ENCODE measurements around the gene LRRC41. TPM values are rescaled to one million over a fixed set of nuclear protein-coding genes. Genes with fewer than 3 reads are reported as not detected.

The LRRC41 gene
- total and polyA plus RNA-seq, 2 experiments from 2014 or later = 20.1 to 69.4 TPM

DNA sequence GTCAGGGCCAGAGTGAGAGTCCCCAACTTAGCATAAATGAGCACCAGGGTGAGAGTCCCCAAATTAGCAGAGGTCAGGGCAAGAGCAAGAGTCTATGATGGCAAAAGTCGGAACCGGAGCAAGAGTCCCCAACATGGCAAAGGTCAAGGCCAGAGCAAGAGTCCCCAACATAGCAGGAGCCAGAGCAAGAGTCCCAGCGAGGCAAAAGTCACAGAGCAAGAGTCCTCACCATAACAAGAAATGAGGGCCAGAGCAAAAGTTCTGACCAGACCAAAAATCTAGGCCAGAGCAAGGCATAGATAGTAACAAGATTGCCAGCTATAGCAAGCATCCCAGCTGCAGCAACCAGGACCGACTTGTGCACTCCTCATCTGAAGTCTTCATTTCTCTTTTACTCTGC lies 40.3 kb upstream of the LRRC41 start:
- Histone ChIP-seq H3K4me2 (no peak overlapping the region), H3K4me3 (no peak overlapping the region), H3K9me2 (ENCODE audit: insufficient read depth) (no peaks in the 10 kb centered on the region), H3K36me3 (ENCODE audit: insufficient read depth) (peaks cover 24% of the 10 kb centered on the region; the same call in 1 of the 2 replicates), H3K27ac (ENCODE audit: low read depth) (no peak overlapping the region), H2AFZ (no peak overlapping the region), H3K4me1 (ENCODE audit: insufficient read depth) (peaks cover 14% of the 10 kb centered on the region), H3F3A (replicated peaks; ENCODE audit: low read depth) (peaks cover 14% of the 10 kb centered on the region), H4K20me1 (replicated peaks; ENCODE audit: insufficient read depth) (no peaks in the 10 kb centered on the region), H3K27me3 (ENCODE audit: insufficient read depth) (no peaks in the 10 kb centered on the region), H3K79me2 (replicated peaks; ENCODE audit: insufficient read depth) (peaks cover 20% of the 10 kb centered on the region)
- Mint-ChIP-seq H3K27me3 (ENCODE audit: insufficient read depth, low read depth, poor library complexity) (peaks cover 13% of the 10 kb centered on the region), H3K36me3 (ENCODE audit: low read depth) (peaks cover 57% of the 10 kb centered on the region), H3K27ac (no peak overlapping the region), H3K4me3 (no peak overlapping the region; the same call in 2 of the 3 replicates), H3K4me1 (peaks cover 18% of the 10 kb centered on the region; the same call in 2 of the 3 replicates), H3K9me3 (no peaks in the 10 kb centered on the region)
- no peak for ATAC-seq
- no peak for DNase-seq (ENCODE audit: low spot score)
- TF ChIP-seq, protein P1, sequence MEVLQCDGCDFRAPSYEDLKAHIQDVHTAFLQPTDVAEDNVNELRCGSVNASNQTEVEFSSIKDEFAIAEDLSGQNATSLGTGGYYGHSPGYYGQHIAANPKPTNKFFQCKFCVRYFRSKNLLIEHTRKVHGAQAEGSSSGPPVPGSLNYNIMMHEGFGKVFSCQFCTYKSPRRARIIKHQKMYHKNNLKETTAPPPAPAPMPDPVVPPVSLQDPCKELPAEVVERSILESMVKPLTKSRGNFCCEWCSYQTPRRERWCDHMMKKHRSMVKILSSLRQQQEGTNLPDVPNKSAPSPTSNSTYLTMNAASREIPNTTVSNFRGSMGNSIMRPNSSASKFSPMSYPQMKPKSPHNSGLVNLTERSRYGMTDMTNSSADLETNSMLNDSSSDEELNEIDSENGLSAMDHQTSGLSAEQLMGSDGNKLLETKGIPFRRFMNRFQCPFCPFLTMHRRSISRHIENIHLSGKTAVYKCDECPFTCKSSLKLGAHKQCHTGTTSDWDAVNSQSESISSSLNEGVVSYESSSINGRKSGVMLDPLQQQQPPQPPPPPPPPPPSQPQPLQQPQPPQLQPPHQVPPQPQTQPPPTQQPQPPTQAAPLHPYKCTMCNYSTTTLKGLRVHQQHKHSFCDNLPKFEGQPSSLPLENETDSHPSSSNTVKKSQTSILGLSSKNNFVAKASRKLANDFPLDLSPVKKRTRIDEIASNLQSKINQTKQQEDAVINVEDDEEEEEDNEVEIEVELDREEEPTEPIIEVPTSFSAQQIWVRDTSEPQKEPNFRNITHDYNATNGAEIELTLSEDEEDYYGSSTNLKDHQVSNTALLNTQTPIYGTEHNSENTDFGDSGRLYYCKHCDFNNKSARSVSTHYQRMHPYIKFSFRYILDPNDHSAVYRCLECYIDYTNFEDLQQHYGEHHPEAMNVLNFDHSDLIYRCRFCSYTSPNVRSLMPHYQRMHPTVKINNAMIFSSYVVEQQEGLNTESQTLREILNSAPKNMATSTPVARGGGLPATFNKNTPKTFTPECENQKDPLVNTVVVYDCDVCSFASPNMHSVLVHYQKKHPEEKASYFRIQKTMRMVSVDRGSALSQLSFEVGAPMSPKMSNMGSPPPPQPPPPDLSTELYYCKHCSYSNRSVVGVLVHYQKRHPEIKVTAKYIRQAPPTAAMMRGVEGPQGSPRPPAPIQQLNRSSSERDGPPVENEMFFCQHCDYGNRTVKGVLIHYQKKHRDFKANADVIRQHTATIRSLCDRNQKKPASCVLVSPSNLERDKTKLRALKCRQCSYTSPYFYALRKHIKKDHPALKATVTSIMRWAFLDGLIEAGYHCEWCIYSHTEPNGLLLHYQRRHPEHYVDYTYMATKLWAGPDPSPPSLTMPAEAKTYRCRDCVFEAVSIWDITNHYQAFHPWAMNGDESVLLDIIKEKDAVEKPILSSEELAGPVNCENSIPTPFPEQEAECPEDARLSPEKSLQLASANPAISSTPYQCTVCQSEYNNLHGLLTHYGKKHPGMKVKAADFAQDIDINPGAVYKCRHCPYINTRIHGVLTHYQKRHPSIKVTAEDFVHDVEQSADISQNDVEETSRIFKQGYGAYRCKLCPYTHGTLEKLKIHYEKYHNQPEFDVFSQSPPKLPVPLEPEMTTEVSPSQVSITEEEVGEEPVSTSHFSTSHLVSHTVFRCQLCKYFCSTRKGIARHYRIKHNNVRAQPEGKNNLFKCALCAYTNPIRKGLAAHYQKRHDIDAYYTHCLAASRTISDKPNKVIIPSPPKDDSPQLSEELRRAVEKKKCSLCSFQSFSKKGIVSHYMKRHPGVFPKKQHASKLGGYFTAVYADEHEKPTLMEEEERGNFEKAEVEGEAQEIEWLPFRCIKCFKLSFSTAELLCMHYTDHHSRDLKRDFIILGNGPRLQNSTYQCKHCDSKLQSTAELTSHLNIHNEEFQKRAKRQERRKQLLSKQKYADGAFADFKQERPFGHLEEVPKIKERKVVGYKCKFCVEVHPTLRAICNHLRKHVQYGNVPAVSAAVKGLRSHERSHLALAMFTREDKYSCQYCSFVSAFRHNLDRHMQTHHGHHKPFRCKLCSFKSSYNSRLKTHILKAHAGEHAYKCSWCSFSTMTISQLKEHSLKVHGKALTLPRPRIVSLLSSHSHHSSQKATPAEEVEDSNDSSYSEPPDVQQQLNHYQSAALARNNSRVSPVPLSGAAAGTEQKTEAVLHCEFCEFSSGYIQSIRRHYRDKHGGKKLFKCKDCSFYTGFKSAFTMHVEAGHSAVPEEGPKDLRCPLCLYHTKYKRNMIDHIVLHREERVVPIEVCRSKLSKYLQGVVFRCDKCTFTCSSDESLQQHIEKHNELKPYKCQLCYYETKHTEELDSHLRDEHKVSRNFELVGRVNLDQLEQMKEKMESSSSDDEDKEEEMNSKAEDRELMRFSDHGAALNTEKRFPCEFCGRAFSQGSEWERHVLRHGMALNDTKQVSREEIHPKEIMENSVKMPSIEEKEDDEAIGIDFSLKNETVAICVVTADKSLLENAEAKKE (CRISPR knock-in tag; IDR thresholded peaks at IDR 0.05) = no peak
- TF ChIP-seq CTCF (conservative IDR thresholded peaks at IDR 0.05; ENCODE audit: low read depth in 2 of 2) = no peak
- no peak for TF ChIP-seq ZNF114 (CRISPR knock-in tag; IDR thresholded peaks at IDR 0.05)
- TF ChIP-seq POLR2AphosphoS5 (IDR thresholded peaks at IDR 0.05; ENCODE audit: low read depth) = no peak
- TF ChIP-seq JUNB (IDR thresholded peaks at IDR 0.05; ENCODE audit: unreplicated experiment) = no peak

Measured in GM23338 (cell line).